Ovary (tissue), 9 donors: ENCODE results near the gene PCBP3. TPM values are rescaled to one million over a fixed set of nuclear protein-coding genes. Genes with fewer than 3 reads are reported as not detected.

Source experiments
- DNase-seq, 5 donors: peaks; one replicate each; pipeline ENCODE4 v3.0.0-alpha.2; 2019 to 2020
- H3K27ac ChIP-seq, 2 donors: fragments of 200-600 bp; one replicate each; pipeline versions ENCODE4 v1.5.1 to v1.8.0; 2019 to 2022
- H3K27me3 ChIP-seq: fragments of 200-600 bp; one replicate; pipeline ENCODE4 v1.8.0; 2022
- H3K36me3 ChIP-seq: fragments of 200-600 bp; sonication (generic); one replicate; pipeline ENCODE4 v1.5.1; 2019
- H3K4me1 ChIP-seq: one replicate; pipeline ENCODE4 v1.8.1; 2013; ENCODE audit warnings: mild to moderate bottlenecking, moderate library complexity; ENCODE audit not compliant: insufficient read depth
- H3K4me3 ChIP-seq: fragments of 200-600 bp; sonication (generic); one replicate; pipeline ENCODE4 v1.5.1; 2017
- H3K9me3 ChIP-seq, 2 donors: fragments of 200-600 bp in 1 of 2; sonication (generic) in 1 of 2; one replicate each; pipeline versions ENCODE4 v1.5.1 to v1.8.1; 2013 to 2019; ENCODE audit warnings: mild to moderate bottlenecking in 1 of 2, moderate library complexity in 1 of 2
- CTCF ChIP-seq, 3 donors: fragments of 450-650 bp in 2 of 3; fragments of 200-600 bp in 1 of 3; IDR thresholded peaks; one replicate each; pipeline versions ENCODE4 v1.5.1 to v1.8.0; 2016 to 2022; ENCODE audit warnings: antibody characterized with exemption in 3 of 3, mild to moderate bottlenecking in 1 of 3
- EP300 ChIP-seq: sonication (generic); formaldehyde crosslinking; IDR thresholded peaks from one replicate; pipeline ENCODE4 v1.6.1; 2017; ENCODE audit warnings: antibody characterized with exemption
- POLR2A ChIP-seq: fragments of 450-650 bp; IDR thresholded peaks from one replicate; pipeline ENCODE4 v1.6.1; 2017; ENCODE audit warnings: antibody characterized with exemption, mild to moderate bottlenecking, moderate library complexity
- WGBS, 3 donors: extraction: QIAGEN DNeasy Blood & Tissue Kit in 1 of 3; methylation state at CpG; one replicate each; pipeline versions ENCODE4 v1.1.5 to v1.1.7; 2013 to 2017; 5-methylcytosine and 5-hydroxymethylcytosine counted together
- intact Hi-C, 4 donors: fragments of 100-400 bp; cut with DNase I; formaldehyde crosslinking; loops; one replicate each; pipeline versions ENCODE4 v1.11.0 to v1.15.1; 2022 to 2023
- polyA plus RNA-seq, 2 donors: library from polyadenylated mRNA; stranded (reverse); fragments of 200-250 nt in 1 of 2; fragments of 350-450 nt in 1 of 2; fragmentation: Illumina TruSeq in 1 of 2; extraction: RNeasy Lipid Tissue Mini Kit (QIAGEN cat#74804) in 1 of 2; gene quantifications; one replicate each; pipeline ENCODE4 v1.2.3, GENCODE V29; 2013 to 2014
- total RNA-seq, 7 donors: library from RNA; depleted of rRNA in 2 of 7; stranded (reverse); fragments of >200 nt in 2 of 7; fragmentation: NEBNext Ultra II Directional in 3 of 7; extraction: Animal tissue kit (Norgen Biotek cat#: 25700) in 3 of 7; gene quantifications; one replicate each; pipeline versions ENCODE4 v1.1.0 to v1.2.4, GENCODE V29; 2016 to 2023
- donor health status: DM: no; HTN: no; CAD: no; lungs with moderate emphysema.
- donor health status: DM: no; HTN: no; CAD: no.
- donor health status: Bipolar disorder and iron deficiency.
- donor health status: DM: yes; HTN: yes; CAD: no.
- donor health status: DM: no; HTN: no; CAD: no.
- donor health status: DM: yes; HTN: yes; CAD: no.

Gene PCBP3
- total and polyA plus RNA-seq, 9 donors: 2.4 to 10.1 (median 5.4) TPM

- 58 to 64% (median 63%) methylated on average over 6 of the region's 6 CpGs for WGBS, 3 donors
- Histone ChIP-seq H3K36me3 (no peaks in the 10 kb centered on the region), H3K4me3 (no peak overlapping the region), H3K9me3 (no peaks in the 10 kb centered on the region), H3K27me3 (no peaks in the 10 kb centered on the region), H3K4me1 (no peaks in the 10 kb centered on the region), H3K27ac (no peak overlapping the region)
- intact Hi-C loops: no loop called here
- no peak for DNase-seq
- no peak for TF ChIP-seq POLR2A
- no peak for TF ChIP-seq CTCF (IDR thresholded peaks at IDR 0.05)
- TF ChIP-seq EP300: no peak
These were observed 78.1 kb downstream of the PCBP3 start for GRCh38 chr21:45721671-45722070.

- no peak for DNase-seq
- WGBS, 3 donors: 87 to 91% (median 87%) methylated on average over 10 of the region's 10 CpGs
- no peak overlapping the region for H3K27ac ChIP-seq
- no peaks in the 10 kb centered on the region for H3K9me3 ChIP-seq
- no peaks in the 10 kb centered on the region for H3K27me3 ChIP-seq
- no peaks in the 10 kb centered on the region for H3K36me3 ChIP-seq
- H3K4me3 ChIP-seq: no peak overlapping the region
- intact Hi-C loops: no loop called here
- no peak for TF ChIP-seq EP300
- TF ChIP-seq POLR2A: no peak
- TF ChIP-seq CTCF (IDR thresholded peaks at IDR 0.05): no peak
- no peaks in the 10 kb centered on the region for H3K4me1 ChIP-seq
These were observed 79.8 kb downstream of the PCBP3 start for GRCh38 chr21:45723049-45723958.

- Histone ChIP-seq H3K9me3 (no peaks in the 10 kb centered on the region), H3K4me3 (no peak overlapping the region), H3K4me1 (no peaks in the 10 kb centered on the region), H3K36me3 (no peaks in the 10 kb centered on the region), H3K27me3 (no peaks in the 10 kb centered on the region), H3K27ac (no peak overlapping the region)
- 54 to 65% (median 57%) methylated on average over 13 of the region's 13 CpGs for WGBS, 3 donors
- intact Hi-C loops: no loop called here
- DNase-seq: no peak
- TF ChIP-seq CTCF (IDR thresholded peaks at IDR 0.05) (no peak), POLR2A (no peak), EP300 (no peak)
These were observed 80.9 kb downstream of the PCBP3 start for GRCh38 chr21:45724345-45724961.

GRCh38 chr21:45724994-45725843, 81.7 kb downstream of the PCBP3 start:
- no peak overlapping the region for H3K27ac ChIP-seq
- H3K27me3 ChIP-seq: no peaks in the 10 kb centered on the region
- H3K36me3 ChIP-seq: no peaks in the 10 kb centered on the region
- DNase-seq: no peak
- H3K4me1 ChIP-seq: no peaks in the 10 kb centered on the region
- intact Hi-C loops: no loop called here
- WGBS, 3 donors: 86 to 88% (median 87%) methylated on average over 10 of the region's 10 CpGs
- H3K4me3 ChIP-seq: no peak overlapping the region
- no peak for TF ChIP-seq EP300
- TF ChIP-seq CTCF (IDR thresholded peaks at IDR 0.05): no peak
- TF ChIP-seq POLR2A: no peak
- H3K9me3 ChIP-seq: no peaks in the 10 kb centered on the region
